ENCODE data around the gene HAO2.
"Not testable (repeated sequence)": the region's sequence is repeated elsewhere in the genome, so short reads cannot be mapped to it uniquely, and the experiment has no call there.

HAO2 gene

DNA sequence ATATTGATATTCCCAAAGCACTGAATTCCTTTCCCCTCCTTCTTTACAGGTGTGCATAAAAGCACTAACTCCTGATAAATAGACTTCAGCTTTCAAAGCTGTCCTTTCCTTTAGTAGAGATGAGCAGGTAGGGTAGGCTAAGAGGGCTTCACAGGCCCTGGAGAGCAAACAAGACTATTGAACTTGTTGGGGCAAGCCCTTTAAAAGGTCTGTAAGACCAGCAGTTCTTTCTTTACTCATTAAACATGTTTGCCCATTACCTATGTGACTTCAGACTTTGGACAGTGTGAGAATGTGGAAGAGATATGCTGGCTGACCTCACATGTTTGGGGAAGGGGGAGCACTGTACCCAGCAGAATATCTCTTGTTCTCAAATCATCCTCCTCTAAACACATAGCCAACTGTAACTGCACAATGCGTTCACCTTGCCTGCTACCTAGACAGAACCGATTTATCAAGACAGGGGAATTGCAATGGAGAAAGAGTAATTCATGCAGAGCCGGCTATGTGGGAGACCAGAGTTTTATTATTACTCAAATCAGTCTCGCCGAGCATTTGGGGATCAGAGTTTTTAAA, 27.1 kb upstream of the HAO2 start:
- DNase-seq (ENCODE audit: low read depth), result no peak
- H3K4me3 ChIP-seq (ENCODE audit: low read depth, low read length), result no peak overlapping the region

DNA sequence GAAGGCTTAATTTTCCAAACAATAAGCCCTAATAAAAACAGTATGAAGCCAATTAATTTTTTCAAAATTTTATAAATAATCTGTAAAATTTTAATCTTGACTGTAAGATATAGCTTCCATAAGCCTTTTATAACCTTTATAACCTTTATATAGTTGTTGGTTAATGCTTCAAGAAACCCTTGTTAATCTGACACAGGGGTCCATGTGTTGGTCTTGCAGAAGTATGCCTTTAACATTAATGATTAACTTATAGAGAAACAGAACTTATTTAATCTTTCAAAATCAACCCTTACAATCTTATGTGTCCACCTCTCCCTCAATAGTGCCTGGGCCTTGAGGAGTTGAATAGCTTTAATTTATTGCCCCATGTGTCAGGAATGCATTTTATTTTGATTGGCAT, 23.2 kb upstream of the HAO2 start:
- no peak for DNase-seq (ENCODE audit: low read depth)

DNA sequence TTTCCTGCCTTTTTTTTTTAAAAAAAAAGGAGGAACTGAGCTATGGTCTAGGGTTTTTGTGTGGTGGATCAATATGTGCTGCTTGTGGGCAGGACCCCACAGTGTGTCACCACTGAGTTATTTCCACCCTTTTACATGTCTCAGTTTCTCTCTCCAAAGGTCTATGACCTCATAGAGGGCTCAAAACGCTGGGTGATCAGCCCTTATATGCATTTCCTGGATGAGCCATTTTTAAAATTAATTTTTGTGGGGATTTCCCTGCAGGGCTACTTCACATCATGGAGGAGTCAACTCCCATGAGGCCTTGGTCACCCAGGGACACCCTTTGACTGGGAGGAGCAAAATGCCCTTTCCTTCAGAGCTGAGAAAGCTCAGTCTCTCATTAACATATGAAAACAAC, 20.7 kb upstream of the HAO2 start:
- H3K4me3 ChIP-seq (ENCODE audit: low read depth, low read length), result no peak overlapping the region
- no peak for DNase-seq (ENCODE audit: low read depth)

More for the DNA sequence above, 23.2 kb upstream of the HAO2 start:
- H3K4me3 ChIP-seq (ENCODE audit: low read depth, low read length), result no peak overlapping the region

DNA sequence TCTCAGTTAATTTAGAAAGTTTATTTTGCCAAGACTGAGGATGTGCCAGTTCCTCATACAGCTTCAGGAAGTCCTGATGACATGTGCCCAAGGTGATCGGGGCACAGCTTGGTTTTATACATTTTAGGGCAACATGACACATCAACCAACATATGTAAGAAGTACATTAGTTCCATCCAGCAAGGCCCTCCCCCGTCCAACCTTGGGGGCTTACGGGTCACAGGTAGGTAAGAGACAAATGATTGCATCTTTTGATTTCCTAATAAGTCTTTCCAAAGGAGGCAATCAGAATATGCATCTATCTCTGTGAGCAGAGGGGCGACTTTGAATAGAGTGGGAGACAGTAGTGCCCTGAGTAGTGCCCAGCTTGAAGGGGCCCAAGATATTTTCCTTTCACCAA, 19.6 kb upstream of the HAO2 start:
- no peak for DNase-seq (ENCODE audit: low read depth)
- no peak overlapping the region for H3K4me3 ChIP-seq (ENCODE audit: low read depth, low read length)

DNA sequence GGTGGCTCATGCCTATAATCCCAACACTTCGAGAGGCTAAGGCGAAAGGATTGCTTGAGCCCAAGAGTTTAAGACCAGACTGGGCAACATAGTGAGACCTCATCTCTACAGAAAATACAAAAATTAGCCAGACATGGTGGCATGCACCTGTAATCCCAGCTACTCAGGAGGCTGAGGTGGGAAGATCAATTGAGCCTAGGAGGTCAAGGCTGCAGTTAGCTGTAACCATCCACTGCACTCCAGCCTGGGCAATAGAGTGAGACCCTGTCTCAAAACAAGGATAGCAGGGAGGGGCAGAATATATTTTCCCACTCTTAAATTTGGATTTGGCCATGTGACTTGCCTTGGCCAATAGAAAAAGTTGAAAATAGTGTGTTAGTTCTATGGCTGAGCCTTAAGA, 17.7 kb upstream of the HAO2 start:
- DNase-seq (ENCODE audit: low read depth); H3K4me3 ChIP-seq (ENCODE audit: low read depth, low read length): not testable (repeated sequence)

DNA sequence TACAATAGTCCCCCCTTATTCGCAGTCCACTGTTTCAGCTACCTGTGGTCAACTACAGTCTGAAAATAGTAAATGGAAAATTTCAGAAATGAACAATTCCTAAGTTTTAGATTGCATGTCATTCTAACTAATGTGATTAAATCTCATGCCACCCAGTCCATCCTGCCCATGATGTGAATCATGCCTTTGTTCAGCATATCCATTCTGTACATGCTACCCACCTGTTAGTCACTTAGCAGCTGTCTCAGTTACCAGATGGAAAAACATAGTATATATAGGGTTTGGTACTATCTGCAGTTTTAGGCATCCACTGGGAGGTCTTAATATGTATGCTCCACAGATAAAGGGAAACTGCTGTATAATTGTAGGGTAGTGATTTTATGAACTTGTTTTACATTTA, 16.6 kb upstream of the HAO2 start:
- no peak overlapping the region for H3K4me3 ChIP-seq (ENCODE audit: low read depth, low read length)
- no peak for DNase-seq (ENCODE audit: low read depth)

DNA sequence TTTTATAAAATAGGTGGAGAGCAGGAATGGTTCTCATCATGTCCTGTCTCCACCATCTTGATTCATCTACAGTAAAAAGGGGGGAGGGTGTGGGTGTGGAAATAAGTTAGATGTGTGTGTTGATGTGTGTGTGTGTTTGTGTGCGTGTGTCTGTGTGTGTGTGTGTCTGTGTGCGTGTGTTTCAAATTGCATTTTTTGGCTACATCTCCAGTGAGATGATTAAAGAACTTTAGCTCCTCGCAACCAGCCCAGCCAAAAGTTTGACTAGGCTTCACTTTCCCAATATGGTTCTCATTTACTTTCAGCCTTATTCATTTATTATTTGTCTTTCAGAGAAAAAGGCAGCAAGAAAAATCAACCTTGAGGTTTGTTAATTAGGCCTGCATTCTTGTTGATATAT, 14.7 kb upstream of the HAO2 start:
- no peak for DNase-seq (ENCODE audit: low read depth)

DNA sequence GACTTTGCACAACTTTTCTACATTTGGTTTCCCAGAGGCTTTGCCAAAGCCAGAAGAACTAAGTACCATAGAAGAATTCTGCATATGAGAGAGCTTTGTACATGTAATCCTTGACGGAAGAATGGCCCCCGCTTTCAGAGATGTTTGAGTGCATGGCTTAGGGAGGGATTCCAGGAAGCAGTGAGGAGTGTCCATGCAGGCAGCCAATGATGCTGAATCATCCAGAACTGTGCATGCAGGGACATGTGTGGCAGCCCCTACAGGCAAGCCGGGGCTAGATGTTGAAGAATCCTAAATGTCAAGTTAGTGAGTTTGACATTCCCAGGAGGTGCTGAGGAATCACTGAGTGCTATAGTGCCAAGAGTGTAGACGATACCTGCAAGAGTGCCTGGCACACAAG, 9.9 kb upstream of the HAO2 start:
- DNase-seq (ENCODE audit: low read depth), result peak; percentile 19
- H3K4me3 ChIP-seq (ENCODE audit: low read depth, low read length), result no peak overlapping the region

More for the DNA sequence above, 14.7 kb upstream of the HAO2 start:
- no peak overlapping the region for H3K4me3 ChIP-seq (ENCODE audit: low read depth, low read length)

DNA sequence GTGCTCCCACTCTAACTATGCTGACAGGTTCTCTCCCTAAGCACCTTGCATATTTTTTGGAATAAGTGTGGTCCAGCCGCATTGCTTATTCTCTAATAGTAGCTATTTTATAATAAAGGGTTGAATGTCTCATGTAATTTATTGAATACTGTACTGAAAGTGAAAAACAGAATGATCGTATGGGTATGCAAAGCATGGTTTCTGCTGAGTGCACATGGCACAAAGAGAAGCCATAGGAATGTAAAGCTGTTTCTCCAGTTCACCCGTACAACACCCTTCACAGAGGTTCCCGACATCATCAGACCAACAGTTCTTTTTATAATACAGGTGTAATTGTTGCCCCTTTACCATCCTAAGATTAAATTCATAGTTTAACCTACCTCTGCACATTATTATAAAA, 8.9 kb upstream of the HAO2 start:
- DNase-seq (ENCODE audit: low read depth), result no peak
- H3K4me3 ChIP-seq (ENCODE audit: low read depth, low read length), result no peak overlapping the region

DNA sequence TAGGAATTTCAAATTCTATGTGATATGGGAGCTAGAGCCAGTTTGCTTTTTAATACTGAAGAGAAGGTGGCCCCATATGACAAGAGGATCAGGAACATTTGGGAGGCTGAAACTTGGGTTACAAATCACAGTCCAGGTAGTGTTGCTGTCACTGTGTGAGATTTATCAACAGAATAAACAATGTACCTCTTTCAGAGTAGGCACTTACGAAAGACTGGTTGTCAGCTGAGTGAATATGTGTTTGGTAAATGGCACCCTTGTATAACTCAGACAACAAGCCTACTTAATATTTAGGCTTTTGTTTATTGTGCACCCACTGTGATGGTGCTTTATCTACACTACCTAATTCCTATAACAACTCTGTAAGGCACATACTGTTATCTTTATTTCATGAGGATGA, 7.4 kb upstream of the HAO2 start:
- H3K4me3 ChIP-seq (ENCODE audit: low read depth, low read length), result no peak overlapping the region
- no peak for DNase-seq (ENCODE audit: low read depth)

DNA sequence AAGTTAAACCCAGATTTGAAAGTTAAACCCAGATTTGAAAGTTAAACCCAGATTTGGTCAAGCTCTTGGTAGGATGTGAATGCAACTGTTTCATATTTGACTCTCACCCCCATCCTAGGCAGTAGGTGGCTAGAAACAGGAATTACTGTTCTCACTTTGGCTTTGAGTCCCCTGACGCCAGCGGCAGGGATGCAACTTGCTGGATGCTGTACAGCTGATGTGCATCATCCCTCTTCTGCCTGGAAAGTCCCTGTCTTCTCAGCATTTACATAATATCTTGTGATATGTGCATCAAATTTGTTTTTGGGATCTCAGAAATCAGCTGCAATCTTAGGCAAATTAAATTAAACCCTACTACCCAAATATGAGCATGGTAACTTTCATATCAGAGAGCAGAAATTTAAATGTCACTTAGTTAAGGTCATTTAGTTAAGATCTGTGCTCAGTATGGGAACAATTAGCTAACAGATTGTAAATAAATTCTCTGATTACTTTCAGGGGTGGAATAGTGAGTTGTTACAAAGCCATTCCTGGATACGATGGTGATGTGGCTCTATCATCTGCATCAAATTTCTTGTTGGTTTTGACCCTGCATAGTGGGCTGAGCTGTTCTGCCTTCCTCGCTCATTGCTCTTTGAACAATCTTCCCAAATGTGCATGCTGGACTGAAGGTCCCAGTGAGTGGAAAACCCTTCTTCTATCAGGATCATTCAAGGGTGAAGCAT, 6.8 kb upstream of the HAO2 start:
- no peak for DNase-seq (ENCODE audit: low read depth)
- no peak overlapping the region for H3K4me3 ChIP-seq (ENCODE audit: low read depth, low read length)

DNA sequence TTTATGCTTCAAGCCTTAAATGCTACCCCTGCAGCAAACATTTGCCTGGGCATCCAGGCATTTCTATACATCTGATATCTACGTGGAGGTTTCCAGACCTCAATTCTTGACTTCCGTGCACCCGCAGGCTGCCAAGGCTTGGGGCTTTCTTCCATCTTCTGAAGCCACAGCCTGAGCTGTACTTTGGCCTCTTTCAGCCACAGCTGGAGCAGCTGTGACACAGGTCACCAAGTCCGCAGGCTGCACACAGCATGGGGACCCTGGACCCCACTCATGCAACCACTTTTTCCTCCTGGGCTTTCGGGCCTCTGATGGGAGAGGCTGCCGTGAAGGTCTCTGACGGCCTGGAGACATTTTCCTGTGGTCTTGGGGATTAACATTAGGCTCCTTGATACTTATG, 5.4 kb upstream of the HAO2 start:
- DNase-seq (ENCODE audit: low read depth), result no peak
- no peak overlapping the region for H3K4me3 ChIP-seq (ENCODE audit: low read depth, low read length)

DNA sequence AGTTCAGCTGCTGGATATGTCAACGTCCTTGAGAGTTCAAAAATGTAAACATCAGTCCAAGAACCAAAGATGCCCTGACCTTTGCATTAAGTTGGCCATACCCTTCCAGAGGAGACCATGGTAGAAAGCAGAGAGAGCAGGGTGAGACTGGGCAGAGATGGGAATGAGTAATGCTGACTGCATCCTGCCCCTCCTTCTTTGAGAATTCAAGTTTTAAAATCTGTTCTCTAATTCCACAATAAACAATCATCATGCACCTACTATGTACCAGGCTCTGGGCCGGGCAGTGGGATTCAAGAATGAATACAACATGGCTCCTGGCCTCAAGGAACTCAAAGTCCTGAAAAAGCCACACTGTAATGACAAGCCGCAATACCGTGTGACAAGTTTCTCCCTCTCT, 3.9 kb upstream of the HAO2 start:
- H3K4me3 ChIP-seq (ENCODE audit: low read depth, low read length), result no peak overlapping the region
- DNase-seq (ENCODE audit: low read depth), result no peak

DNA sequence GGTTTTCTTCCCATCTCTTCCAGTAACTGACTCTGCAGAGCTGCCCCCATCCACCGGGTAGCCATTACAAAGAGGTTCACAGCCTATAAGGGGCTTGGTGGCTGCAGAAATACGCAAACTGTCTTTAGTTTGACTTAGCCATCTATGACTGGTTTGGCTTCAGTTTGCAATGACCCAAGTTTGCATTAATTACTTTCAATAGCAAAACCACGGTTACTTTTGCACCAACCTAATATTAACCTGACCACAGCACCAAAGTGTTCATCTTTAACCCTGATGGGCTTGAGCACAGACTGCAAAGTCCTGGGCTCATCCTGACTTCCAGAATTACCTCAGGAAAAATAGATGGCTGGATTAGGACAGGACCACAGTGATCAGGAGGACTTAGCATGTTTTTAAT, 2.2 kb upstream of the HAO2 start:
- DNase-seq (ENCODE audit: low read depth), result no peak
- no peak overlapping the region for H3K4me3 ChIP-seq (ENCODE audit: low read depth, low read length)

DNA sequence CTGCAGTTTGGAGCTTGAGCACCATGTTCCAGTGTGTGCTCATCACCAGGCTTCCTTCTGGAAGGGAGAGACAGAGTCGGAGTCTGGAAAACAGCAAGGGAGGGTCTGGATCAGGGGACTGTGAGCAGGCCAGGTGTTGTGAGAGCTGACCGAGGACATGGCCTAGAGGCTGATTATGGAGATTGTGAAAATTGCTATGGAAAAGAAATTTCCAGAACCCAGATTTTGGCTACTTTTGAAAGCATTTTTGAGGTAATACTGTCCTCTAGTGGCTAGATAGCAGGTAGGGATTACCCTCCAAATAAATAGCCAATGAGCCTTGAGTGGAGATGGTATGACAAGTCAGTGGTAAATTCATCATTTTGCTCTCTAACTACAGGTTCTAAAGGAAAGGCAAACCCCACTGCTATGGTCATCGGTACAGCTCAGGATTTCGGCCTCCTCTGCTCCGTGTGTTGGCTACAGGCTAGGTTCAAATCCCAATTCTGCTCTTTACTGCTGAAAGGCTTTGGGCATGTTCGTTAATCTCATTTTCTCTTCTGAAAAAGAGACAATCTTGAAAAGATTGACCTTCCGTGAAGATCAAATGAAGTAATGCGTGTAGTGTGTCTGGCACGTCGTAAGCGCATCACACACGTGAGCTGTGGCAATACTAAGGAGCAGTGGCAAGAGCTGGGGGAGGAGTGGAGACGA, 1.0 kb upstream of the HAO2 start:
- H3K4me3 ChIP-seq (ENCODE audit: low read depth, low read length), result no peak overlapping the region
- DNase-seq (ENCODE audit: low read depth), result peak; percentile 14

DNA sequence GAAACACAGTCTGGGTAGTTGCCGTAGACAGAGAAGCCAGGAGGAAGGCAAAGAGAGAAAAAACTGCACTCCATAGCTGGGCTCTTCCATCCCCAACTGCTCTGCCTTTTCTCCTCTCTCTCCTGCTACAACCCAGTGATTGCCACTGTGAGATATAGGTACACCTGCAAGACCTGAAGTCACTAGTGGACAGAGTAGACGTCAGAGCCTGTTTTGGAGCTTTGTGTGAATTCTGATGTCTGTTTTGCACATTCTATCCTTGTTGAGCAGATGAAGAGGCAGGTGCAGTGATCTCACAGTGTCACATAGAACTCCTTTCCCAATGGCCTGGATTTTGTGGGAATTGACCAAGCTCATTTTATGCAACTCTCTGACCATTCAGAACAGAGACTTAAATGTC, 2.2 kb downstream of the HAO2 start:
- DNase-seq (ENCODE audit: low read depth), result no peak
- no peak overlapping the region for H3K4me3 ChIP-seq (ENCODE audit: low read depth, low read length)

DNA sequence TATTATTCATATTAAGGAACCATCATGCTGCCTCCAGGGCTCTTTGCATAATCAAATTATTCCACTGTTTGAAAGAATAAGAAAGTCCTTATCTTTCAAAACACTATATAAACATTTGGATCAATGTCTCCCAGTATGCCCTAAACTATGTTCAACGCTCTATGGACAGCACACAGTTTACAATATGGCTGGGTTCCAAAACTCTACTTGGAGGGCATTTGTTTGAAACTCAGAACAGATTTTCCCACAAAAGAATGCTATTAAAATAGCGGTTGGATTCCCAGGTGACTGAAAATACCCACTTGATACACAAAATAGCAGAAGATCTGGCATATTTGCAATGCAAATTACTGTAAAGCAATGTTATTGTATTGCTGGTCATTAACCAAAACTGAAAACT, 3.2 kb downstream of the HAO2 start:
- no peak for DNase-seq (ENCODE audit: low read depth)

DNA sequence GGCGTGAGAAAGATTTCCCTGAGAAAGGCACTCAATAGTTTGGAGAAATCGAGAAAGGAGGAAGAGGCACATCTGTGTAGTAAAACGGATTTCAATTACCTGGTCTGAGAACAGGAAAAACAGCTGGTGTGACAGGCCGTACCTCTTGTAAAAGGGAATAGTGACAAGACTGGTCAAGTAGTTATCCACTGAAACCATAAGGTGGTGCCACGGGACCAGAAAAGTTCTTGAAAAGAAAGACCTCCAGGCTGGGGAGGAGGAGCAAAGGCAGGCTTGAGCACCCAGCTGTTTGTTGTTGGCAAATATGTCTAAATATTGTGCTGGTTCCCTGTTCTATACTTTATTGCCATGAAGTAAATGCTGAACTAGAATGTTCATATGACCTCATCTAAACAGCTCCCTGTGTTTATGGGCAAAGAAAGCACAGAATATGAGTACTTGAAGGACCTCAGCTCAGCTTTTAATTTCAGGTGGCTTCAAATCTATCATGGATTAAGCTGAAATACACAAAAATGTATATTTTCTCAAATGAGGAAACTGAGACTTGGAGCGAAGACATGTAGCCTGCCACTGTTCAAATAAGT, 4.0 kb downstream of the HAO2 start:
- DNase-seq (ENCODE audit: low read depth), result no peak

More for the DNA sequence above, 3.2 kb downstream of the HAO2 start:
- H3K4me3 ChIP-seq (ENCODE audit: low read depth, low read length), result no peak overlapping the region

DNA sequence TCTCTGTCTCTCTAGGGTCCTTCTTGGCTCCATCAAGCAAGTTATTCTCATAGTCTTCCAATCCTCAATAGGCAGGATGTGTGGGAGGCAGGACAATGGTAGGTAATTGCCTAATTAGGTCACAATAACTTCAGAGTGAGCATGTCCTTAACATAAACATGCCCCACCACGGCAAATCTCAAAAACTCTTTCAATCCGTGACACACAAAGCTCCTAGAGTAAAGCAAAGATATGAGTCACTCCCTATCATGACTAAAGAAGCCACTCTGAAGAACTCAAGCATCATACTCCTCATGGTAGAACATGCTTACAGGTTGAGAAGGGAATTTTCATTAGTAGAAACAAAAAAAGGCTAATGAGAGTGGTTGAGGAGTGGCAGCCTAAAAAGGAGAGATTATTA, 4.9 kb downstream of the HAO2 start:
- no peak overlapping the region for H3K4me3 ChIP-seq (ENCODE audit: low read depth, low read length)
- peak; percentile 21 for DNase-seq (ENCODE audit: low read depth)

More for the DNA sequence above, 4.0 kb downstream of the HAO2 start:
- H3K4me3 ChIP-seq (ENCODE audit: low read depth, low read length), result no peak overlapping the region

DNA sequence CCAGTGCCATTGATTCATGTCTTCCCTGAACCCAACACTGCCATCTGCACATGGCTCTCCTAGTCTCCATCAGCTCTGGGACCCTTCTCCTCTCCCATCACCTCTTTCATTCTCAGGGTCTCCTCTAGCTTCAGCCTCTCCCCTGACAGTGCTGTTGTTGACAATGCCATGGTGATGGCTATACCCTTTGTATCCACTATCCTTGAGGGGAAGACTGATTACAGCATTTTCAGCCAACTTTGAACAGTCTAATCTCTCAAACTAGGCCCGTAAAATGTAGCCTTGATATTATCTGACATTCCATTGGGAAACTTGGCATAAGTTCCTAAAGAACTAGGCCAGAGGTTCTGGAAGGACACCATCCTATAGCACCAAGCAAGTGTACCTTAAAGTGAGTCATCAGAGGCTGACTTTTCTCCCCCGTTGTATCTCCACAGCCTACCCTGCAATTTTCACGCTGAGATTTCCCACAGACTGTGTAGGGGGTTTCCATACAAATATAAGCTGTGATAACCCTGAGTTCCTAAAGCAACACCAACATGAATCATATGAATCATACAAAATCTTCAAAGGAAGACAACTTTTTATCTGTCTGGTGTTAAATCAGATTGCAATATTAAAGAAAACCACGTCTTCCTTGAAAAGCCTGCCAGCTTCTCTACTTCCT, 5.8 kb downstream of the HAO2 start:
- H3K4me3 ChIP-seq (ENCODE audit: low read depth, low read length), result no peak overlapping the region
- DNase-seq (ENCODE audit: low read depth), result no peak

Data from skeletal muscle cell (primary cell).